ENCODE data around the gene PIF1.
A peak's percentile ranks its signal among the peaks of the same experiment; 100 is the strongest.

Gene PIF1

DNA sequence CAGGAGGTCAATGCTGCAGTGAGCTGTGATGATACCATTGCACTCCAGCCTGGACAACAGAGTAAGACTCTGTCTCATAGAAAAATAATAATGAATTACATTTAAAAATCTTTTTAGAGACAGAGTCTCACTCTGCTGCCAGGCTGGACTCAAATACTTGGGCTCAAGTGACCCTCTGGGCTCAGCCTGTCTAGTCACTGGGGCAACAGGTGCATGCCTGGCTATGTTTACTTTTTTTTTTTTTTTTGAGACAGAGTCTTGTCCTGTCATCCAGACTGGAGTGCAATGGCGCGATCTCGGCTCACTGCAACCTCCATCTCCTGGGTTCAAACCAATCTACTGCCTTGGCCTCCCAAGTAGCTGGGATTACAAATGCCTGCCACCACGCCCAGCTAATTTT is 8.2 kb upstream of the PIF1 start:
- no peak overlapping the region for H3K9ac ChIP-seq (ENCODE audit: low read length)
- no peaks in the 10 kb centered on the region for H3K9me3 ChIP-seq (replicated peaks; ENCODE audit: insufficient read depth, low read length)
- no peaks in the 10 kb centered on the region for H3K36me3 ChIP-seq (replicated peaks; ENCODE audit: insufficient read depth, low read length)
- no peaks in the 10 kb centered on the region for H4K20me1 ChIP-seq (ENCODE audit: insufficient read depth, low read length)
- no peak overlapping the region for H2AFZ ChIP-seq (ENCODE audit: low read length)
- H3K4me2 ChIP-seq (ENCODE audit: low read depth, low read length), result no peak overlapping the region
- H3K79me2 ChIP-seq (ENCODE audit: low read length), result no peaks in the 10 kb centered on the region
- no peak for DNase-seq
- H3K27ac ChIP-seq (ENCODE audit: low read length), result no peak overlapping the region
- peaks cover 4% of the 10 kb centered on the region for H3K4me1 ChIP-seq (ENCODE audit: low read length)
- no peak overlapping the region for H3K4me3 ChIP-seq (ENCODE audit: low read length)
- no peaks in the 10 kb centered on the region for H3K9me2 ChIP-seq (replicated peaks; ENCODE audit: insufficient read depth, low read length)
- no peaks in the 10 kb centered on the region for H3K27me3 ChIP-seq (replicated peaks; ENCODE audit: insufficient read depth, low read length)
- no peak for TF ChIP-seq EZH2phosphoT487 (IDR thresholded peaks at IDR 0.05; ENCODE audit: low read length)
- TF ChIP-seq, protein P1, sequence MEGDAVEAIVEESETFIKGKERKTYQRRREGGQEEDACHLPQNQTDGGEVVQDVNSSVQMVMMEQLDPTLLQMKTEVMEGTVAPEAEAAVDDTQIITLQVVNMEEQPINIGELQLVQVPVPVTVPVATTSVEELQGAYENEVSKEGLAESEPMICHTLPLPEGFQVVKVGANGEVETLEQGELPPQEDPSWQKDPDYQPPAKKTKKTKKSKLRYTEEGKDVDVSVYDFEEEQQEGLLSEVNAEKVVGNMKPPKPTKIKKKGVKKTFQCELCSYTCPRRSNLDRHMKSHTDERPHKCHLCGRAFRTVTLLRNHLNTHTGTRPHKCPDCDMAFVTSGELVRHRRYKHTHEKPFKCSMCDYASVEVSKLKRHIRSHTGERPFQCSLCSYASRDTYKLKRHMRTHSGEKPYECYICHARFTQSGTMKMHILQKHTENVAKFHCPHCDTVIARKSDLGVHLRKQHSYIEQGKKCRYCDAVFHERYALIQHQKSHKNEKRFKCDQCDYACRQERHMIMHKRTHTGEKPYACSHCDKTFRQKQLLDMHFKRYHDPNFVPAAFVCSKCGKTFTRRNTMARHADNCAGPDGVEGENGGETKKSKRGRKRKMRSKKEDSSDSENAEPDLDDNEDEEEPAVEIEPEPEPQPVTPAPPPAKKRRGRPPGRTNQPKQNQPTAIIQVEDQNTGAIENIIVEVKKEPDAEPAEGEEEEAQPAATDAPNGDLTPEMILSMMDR (IDR thresholded peaks at IDR 0.05; ENCODE audit: low read length), result no peak
- TF ChIP-seq EZH2 (optimal IDR thresholded peaks at IDR 0.05; ENCODE audit: low read depth, low read length), result no peak
- H3F3A ChIP-seq (ENCODE audit: insufficient read depth, low read length), result no peaks in the 10 kb centered on the region

GRCh38 chr15:64828985-64829384 is 3.5 kb upstream of the PIF1 start:
- no peak overlapping the region for H3K9ac ChIP-seq (ENCODE audit: low read length)
- no peak for DNase-seq

DNA sequence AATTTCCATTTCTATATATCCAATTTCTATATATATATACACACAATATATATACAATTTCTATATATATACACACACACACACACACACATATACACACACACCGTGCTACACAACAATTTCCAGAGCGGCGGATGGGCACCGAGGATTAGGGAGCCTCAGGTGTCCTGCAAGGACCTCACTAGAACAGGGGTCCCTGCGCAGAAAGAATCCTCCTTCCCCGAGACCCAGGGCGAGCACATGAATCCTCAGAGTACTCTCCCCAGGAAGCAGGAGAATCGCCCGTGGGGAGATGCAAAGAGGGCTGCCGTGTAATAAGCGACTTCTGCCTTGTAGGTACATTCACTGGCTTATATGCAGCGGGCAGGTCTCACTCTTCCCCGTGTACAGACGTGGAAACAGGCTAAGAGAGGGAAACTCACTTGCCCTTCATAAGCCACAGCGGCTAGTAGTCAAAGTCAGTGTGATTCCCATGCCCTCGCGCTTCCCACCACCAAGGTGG is 467 bp downstream of the PIF1 start:
- H3K27me3 ChIP-seq (replicated peaks; ENCODE audit: insufficient read depth, low read length), result no peaks in the 10 kb centered on the region
- peak; percentile 35 for DNase-seq
- no peaks in the 10 kb centered on the region for H4K20me1 ChIP-seq (ENCODE audit: insufficient read depth, low read length)
- H3K36me3 ChIP-seq (replicated peaks; ENCODE audit: insufficient read depth, low read length), result no peaks in the 10 kb centered on the region
- H3K9me2 ChIP-seq (replicated peaks; ENCODE audit: insufficient read depth, low read length), result no peaks in the 10 kb centered on the region
- H3K4me1 ChIP-seq (ENCODE audit: low read length), result peaks cover 5% of the 10 kb centered on the region
- TF ChIP-seq, protein P1 (IDR thresholded peaks at IDR 0.05; ENCODE audit: low read length), result no peak
- TF ChIP-seq EZH2phosphoT487 (IDR thresholded peaks at IDR 0.05; ENCODE audit: low read length) (no peak), EZH2 (optimal IDR thresholded peaks at IDR 0.05; ENCODE audit: low read depth, low read length) (no peak)
- H3K9me3 ChIP-seq (replicated peaks; ENCODE audit: insufficient read depth, low read length), result no peaks in the 10 kb centered on the region
- peak overlapping the region; percentile 58; the same call in 1 of the 2 replicates for H3K9ac ChIP-seq (ENCODE audit: low read length)
- H3F3A ChIP-seq (ENCODE audit: insufficient read depth, low read length), result no peaks in the 10 kb centered on the region
- H2AFZ ChIP-seq (ENCODE audit: low read length), result peak overlapping the region; percentile 56
- H3K4me3 ChIP-seq (ENCODE audit: low read length), result peak overlapping the region; percentile 92
- H3K4me2 ChIP-seq (ENCODE audit: low read depth, low read length), result peak overlapping the region; percentile 79
- H3K27ac ChIP-seq (ENCODE audit: low read length), result peak overlapping the region; percentile 24; the same call in 1 of the 2 replicates
- peaks cover 4% of the 10 kb centered on the region; the same call in 1 of the 2 replicates for H3K79me2 ChIP-seq (ENCODE audit: low read length)

More at GRCh38 chr15:64828985-64829384, 3.5 kb upstream of the PIF1 start:
- no peaks in the 10 kb centered on the region for H3K36me3 ChIP-seq (replicated peaks; ENCODE audit: insufficient read depth, low read length)
- H4K20me1 ChIP-seq (ENCODE audit: insufficient read depth, low read length), result no peaks in the 10 kb centered on the region
- no peak overlapping the region for H3K4me2 ChIP-seq (ENCODE audit: low read depth, low read length)
- no peaks in the 10 kb centered on the region for H3K9me3 ChIP-seq (replicated peaks; ENCODE audit: insufficient read depth, low read length)
- no peaks in the 10 kb centered on the region for H3K9me2 ChIP-seq (replicated peaks; ENCODE audit: insufficient read depth, low read length)
- TF ChIP-seq EZH2 (optimal IDR thresholded peaks at IDR 0.05; ENCODE audit: low read depth, low read length) (no peak), EZH2phosphoT487 (IDR thresholded peaks at IDR 0.05; ENCODE audit: low read length) (no peak)
- TF ChIP-seq, protein P1 (IDR thresholded peaks at IDR 0.05; ENCODE audit: low read length), result no peak
- no peak overlapping the region for H2AFZ ChIP-seq (ENCODE audit: low read length)
- no peaks in the 10 kb centered on the region for H3K27me3 ChIP-seq (replicated peaks; ENCODE audit: insufficient read depth, low read length)
- no peaks in the 10 kb centered on the region for H3F3A ChIP-seq (ENCODE audit: insufficient read depth, low read length)
- peaks cover 5% of the 10 kb centered on the region for H3K4me1 ChIP-seq (ENCODE audit: low read length)
- peaks cover 4% of the 10 kb centered on the region; the same call in 1 of the 2 replicates for H3K79me2 ChIP-seq (ENCODE audit: low read length)
- H3K27ac ChIP-seq (ENCODE audit: low read length), result no peak overlapping the region
- H3K4me3 ChIP-seq (ENCODE audit: low read length), result no peak overlapping the region

Data from MM.1S (cell line).